DND-41 (cell line): ENCODE data around the gene ENO2.
"Not testable (repeated sequence)": the region's sequence is repeated elsewhere in the genome, so short reads cannot be mapped to it uniquely, and the experiment has no call there.

Experiments used
- ATAC-seq: fragments of 200-7000 bp; cut with Tn5 transposase; 3 replicates; pipeline ENCODE4 v1.9.1; 2021; ENCODE audit warnings: low read depth; ENCODE audit not compliant: insufficient read depth
- DNase-seq: peaks from one replicate; pipeline ENCODE4 v3.0.0-alpha.2; 2020
- H2AFZ ChIP-seq: 2 replicates; pipeline ENCODE4 v1.6.0; 2012; ENCODE audit warnings: low read depth, low read length
- H3K27ac ChIP-seq: 2 replicates; pipeline ENCODE4 v1.5.1; 2012; ENCODE audit warnings: low read length, inconsistent platforms
- H3K27me3 ChIP-seq: fragments of 200-600 bp; sonication (generic); 2 replicates; pipeline ENCODE4 v1.6.0; 2012; ENCODE audit warnings: low read length, mild to moderate bottlenecking, inconsistent platforms; ENCODE audit not compliant: insufficient read depth, poor library complexity
- H3K36me3 ChIP-seq: 2 replicates; pipeline ENCODE4 v1.5.1; 2012; ENCODE audit warnings: low read length, inconsistent platforms; ENCODE audit not compliant: insufficient read depth
- H3K4me1 ChIP-seq: 2 replicates; pipeline ENCODE4 v1.5.1; 2012; ENCODE audit warnings: mild to moderate bottlenecking, low read length; ENCODE audit not compliant: insufficient read depth
- H3K4me2 ChIP-seq: 2 replicates; pipeline ENCODE4 v1.6.0; 2012; ENCODE audit warnings: mild to moderate bottlenecking, moderate library complexity, low read length, inconsistent platforms; ENCODE audit not compliant: insufficient read depth
- H3K4me3 ChIP-seq, 2 experiments: fragments of 200-600 bp in 1 of 2; shearing (Covaris generic) in 1 of 2; 2 replicates each; pipeline ENCODE4 v1.5.1; 2012 to 2016; ENCODE audit warnings: inconsistent platforms in 2 of 2, low read length in 2 of 2, mild to moderate bottlenecking in 2 of 2, low read depth in 1 of 2, moderate library complexity in 1 of 2
- H3K79me2 ChIP-seq: 2 replicates; pipeline ENCODE4 v1.6.0; 2012; ENCODE audit warnings: low read length, inconsistent platforms; ENCODE audit not compliant: insufficient read depth
- H3K9ac ChIP-seq: 2 replicates; pipeline ENCODE4 v1.6.0; 2012; ENCODE audit warnings: low read depth, mild to moderate bottlenecking, inconsistent platforms, low read length, moderate library complexity
- H3K9me3 ChIP-seq: 2 replicates; pipeline ENCODE4 v1.5.1; 2012; ENCODE audit warnings: low read length, moderate library complexity, mild to moderate bottlenecking, inconsistent platforms; ENCODE audit not compliant: insufficient read depth, severe bottlenecking
- H4K20me1 ChIP-seq: 2 replicates; pipeline ENCODE4 v1.6.0; 2012; ENCODE audit warnings: low read length; ENCODE audit not compliant: insufficient read depth
- EZH2 ChIP-seq: IDR thresholded peaks from 3 replicates; pipeline ENCODE4 v1.6.1; 2012; ENCODE audit warnings: borderline replicate concordance, low read depth, mild to moderate bottlenecking, moderate library complexity, low read length, inconsistent platforms; ENCODE audit not compliant: severe bottlenecking
- TF ChIP-seq, protein P1 (sequence below): IDR thresholded peaks from 2 replicates; pipeline ENCODE4 v1.5.1; 2012; ENCODE audit warnings: borderline replicate concordance, low read length, moderate library complexity, mild to moderate bottlenecking; ENCODE audit not compliant: poor library complexity, severe bottlenecking; ENCODE audit errors: extremely low read depth

Gene ENO2

DNA sequence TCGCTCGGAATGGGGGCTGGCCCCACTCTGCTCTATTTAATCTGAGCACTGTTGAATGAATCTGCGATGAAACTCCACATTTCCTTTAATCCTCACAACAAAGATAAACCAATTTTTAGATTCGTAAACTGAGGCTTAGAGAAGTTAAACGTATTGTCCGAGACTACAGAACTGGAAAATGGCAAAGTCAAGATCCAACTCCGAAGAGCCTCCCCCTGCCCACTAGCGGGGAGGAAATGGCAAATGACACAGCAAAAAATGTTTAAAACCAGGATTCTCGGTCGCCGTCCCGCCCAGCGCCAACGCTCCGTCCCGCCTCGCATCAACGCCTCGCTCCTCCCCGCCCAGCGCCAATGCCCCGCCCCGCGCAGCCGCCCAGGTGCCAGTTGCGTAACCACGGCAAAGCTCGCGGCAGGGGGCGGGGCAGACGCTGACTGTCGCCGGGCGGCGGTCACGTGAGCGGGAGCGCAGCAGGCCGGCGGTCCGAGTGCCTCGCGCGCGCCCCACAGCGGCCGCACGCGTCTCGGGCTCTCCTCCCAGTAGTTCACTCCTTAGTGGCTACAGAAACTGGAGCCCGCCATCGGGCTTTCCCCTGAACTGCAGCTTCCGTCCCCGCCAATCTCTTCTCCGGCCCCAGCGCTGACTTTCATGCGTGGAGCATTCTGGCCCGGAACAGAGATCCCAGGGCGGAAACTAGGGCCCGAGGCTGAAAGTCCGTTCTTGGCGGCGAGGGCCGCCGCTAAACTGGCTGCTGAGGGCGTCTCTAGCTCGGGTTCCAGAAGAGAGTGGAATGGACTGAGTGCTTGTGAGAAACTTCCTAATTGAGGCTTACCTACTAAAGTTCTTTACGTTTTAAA is 23.4 kb upstream of the ENO2 start:
- Histone ChIP-seq H3K9me3 (no peaks in the 10 kb centered on the region), H3K9ac (peak overlapping the region; percentile 90), H3K27me3 (no peaks in the 10 kb centered on the region), H3K79me2 (peaks cover 6% of the 10 kb centered on the region; the same call in 1 of the 2 replicates), H3K4me3 (peak overlapping the region; percentile 44 to 67), H3K36me3 (no peaks in the 10 kb centered on the region), H4K20me1 (no peaks in the 10 kb centered on the region), H2AFZ (peak overlapping the region; percentile 94), H3K4me2 (peak overlapping the region; percentile 67), H3K4me1 (peaks cover 23% of the 10 kb centered on the region), H3K27ac (peak overlapping the region; percentile 97)
- ATAC-seq (peak; percentile 92), DNase-seq (peak; percentile 99)
- TF ChIP-seq, protein P1, sequence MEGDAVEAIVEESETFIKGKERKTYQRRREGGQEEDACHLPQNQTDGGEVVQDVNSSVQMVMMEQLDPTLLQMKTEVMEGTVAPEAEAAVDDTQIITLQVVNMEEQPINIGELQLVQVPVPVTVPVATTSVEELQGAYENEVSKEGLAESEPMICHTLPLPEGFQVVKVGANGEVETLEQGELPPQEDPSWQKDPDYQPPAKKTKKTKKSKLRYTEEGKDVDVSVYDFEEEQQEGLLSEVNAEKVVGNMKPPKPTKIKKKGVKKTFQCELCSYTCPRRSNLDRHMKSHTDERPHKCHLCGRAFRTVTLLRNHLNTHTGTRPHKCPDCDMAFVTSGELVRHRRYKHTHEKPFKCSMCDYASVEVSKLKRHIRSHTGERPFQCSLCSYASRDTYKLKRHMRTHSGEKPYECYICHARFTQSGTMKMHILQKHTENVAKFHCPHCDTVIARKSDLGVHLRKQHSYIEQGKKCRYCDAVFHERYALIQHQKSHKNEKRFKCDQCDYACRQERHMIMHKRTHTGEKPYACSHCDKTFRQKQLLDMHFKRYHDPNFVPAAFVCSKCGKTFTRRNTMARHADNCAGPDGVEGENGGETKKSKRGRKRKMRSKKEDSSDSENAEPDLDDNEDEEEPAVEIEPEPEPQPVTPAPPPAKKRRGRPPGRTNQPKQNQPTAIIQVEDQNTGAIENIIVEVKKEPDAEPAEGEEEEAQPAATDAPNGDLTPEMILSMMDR: peak; percentile 82
- TF ChIP-seq EZH2: no peak

DNA sequence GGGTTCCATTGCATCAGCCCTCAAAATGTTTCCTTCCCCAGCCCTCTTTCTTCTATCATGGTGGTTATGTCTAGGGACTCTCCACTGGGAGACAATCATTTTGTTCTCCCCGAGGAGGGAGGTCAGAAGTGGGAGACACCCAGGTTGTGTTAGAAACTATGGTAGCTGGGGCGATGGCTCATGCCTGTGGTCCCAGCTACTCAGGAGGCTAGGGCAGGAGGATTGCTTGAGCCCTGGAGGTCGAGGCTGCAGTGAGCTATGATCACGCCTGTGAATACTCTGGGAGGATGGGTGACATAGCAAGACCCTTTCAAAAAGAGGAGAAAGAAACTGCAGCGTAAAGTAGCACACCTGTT is 22.8 kb upstream of the ENO2 start:
- peaks cover 6% of the 10 kb centered on the region; the same call in 1 of the 2 replicates for H3K79me2 ChIP-seq
- H3K9ac ChIP-seq: peak overlapping the region; percentile 90
- peak overlapping the region; percentile 44 to 67; a peak in 3 of 4 replicates for H3K4me3 ChIP-seq
- TF ChIP-seq, protein P1: no peak
- TF ChIP-seq EZH2: no peak
- H3K4me2 ChIP-seq: peak overlapping the region; percentile 67
- no peaks in the 10 kb centered on the region for H3K27me3 ChIP-seq
- ATAC-seq: peak; percentile 17
- no peaks in the 10 kb centered on the region for H4K20me1 ChIP-seq
- DNase-seq: peak; percentile 30
- peaks cover 23% of the 10 kb centered on the region for H3K4me1 ChIP-seq
- no peaks in the 10 kb centered on the region for H3K36me3 ChIP-seq
- H3K9me3 ChIP-seq: no peaks in the 10 kb centered on the region
- H3K27ac ChIP-seq: peak overlapping the region; percentile 97
- H2AFZ ChIP-seq: peak overlapping the region; percentile 94

DNA sequence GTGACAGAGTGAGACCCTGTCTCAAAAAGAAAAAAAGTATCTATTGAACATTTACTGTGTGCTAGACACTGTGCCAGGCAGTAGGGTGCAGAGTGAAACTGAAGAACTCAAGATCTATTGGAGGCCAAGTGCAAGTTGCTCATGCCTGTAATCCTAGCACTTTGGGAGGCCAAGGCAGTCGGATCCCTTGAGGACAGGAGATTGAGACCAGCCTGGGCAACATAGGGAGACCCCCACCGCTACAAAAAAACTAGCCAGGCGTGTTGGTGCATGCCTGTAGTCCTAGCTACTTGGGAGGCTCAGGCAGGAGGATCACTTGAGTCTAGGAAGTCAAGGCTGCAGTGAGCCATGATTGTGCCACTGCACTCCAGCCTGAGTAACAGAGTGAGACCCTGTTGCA is 21.7 kb upstream of the ENO2 start:
- ATAC-seq, H3K9me3 ChIP-seq, H3K27ac ChIP-seq, H4K20me1 ChIP-seq, DNase-seq, H3K27me3 ChIP-seq, H3K4me3 ChIP-seq, H3K9ac ChIP-seq, H2AFZ ChIP-seq, H3K36me3 ChIP-seq, H3K79me2 ChIP-seq: not testable (repeated sequence)
- Histone ChIP-seq H3K4me1 (peaks cover 23% of the 10 kb centered on the region), H3K4me2 (peak overlapping the region; percentile 67; the same call in 1 of the 2 replicates)

DNA sequence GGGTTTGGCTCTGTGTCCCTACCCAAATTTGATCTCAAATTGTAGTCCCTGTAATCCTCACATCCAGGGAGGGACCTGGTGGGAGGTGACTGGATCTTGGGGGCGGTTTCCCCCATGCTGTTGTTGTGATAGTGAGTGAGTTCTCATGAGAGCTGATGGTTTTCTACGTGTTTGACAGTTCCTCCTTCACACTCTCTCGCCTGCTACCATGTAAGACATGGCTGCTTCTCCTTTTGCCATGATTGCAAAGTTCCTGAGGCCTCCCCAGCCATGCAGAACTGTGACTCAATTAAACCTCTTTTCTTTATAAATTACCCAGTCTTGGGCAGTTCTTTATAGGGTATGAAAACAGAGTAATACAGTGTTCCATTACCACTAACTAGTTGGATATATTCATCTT is 20.1 kb upstream of the ENO2 start:
- ATAC-seq: no peak
- DNase-seq: no peak
- no peaks in the 10 kb centered on the region for H3K9me3 ChIP-seq

More for the DNA sequence above, 20.1 kb upstream of the ENO2 start:
- H3K4me1 ChIP-seq: peaks cover 23% of the 10 kb centered on the region
- no peak overlapping the region for H3K27ac ChIP-seq
- no peaks in the 10 kb centered on the region for H3K36me3 ChIP-seq
- H3K9ac ChIP-seq: no peak overlapping the region
- TF ChIP-seq, protein P1: no peak
- H3K79me2 ChIP-seq: peaks cover 6% of the 10 kb centered on the region; the same call in 1 of the 2 replicates
- H3K27me3 ChIP-seq: no peaks in the 10 kb centered on the region
- H3K4me3 ChIP-seq: no peak overlapping the region
- no peak overlapping the region for H3K4me2 ChIP-seq
- no peak overlapping the region for H2AFZ ChIP-seq
- no peaks in the 10 kb centered on the region for H4K20me1 ChIP-seq
